NCI-H345 (cell line): ENCODE results near the gene STRA6.

Experiments
- DNase-seq: peaks from one replicate; lab custom pipeline; 2025; lab: John Stamatoyannopoulos, UW

STRA6 gene

GRCh38 chr15:74202452-74203401 lies at the start of gene STRA6:
Gene STRA6, minus strand, starts transcription at chr15:74202787. Its CDS starts 520 bp downstream, at chr15:74202267.
- DNase-seq: no peak

GRCh38 chr15:74252291-74252690 lies 49.7 kb upstream of the STRA6 start:
- DNase-seq: no peak

- DNase-seq: no peak
Measured at GRCh38 chr15:74251131-74251811, 48.7 kb upstream of the STRA6 start.

- no peak for DNase-seq
Measured at GRCh38 chr15:74250266-74250665, 47.7 kb upstream of the STRA6 start.

- DNase-seq: peak; percentile 87
Measured at GRCh38 chr15:74245342-74245931, 42.9 kb upstream of the STRA6 start.

GRCh38 chr15:74244822-74245341 lies 42.3 kb upstream of the STRA6 start:
- DNase-seq: no peak

GRCh38 chr15:74243431-74243830 lies 40.8 kb upstream of the STRA6 start:
- peak; percentile 30 for DNase-seq

- no peak for DNase-seq
Measured at GRCh38 chr15:74242441-74243185, 40.0 kb upstream of the STRA6 start.

GRCh38 chr15:74240897-74241614 lies 38.5 kb upstream of the STRA6 start:
- DNase-seq: no peak

GRCh38 chr15:74240002-74240568 lies 37.5 kb upstream of the STRA6 start:
- DNase-seq: peak; percentile 97

GRCh38 chr15:74239051-74239705 lies 36.6 kb upstream of the STRA6 start:
- DNase-seq: peak; percentile 43

GRCh38 chr15:74235962-74236361 lies 33.4 kb upstream of the STRA6 start, which contains the start of gene CCDC33:
Gene CCDC33, plus strand, starts transcription at chr15:74236326. Its CDS starts 394 bp downstream, at chr15:74236720.
- peak; percentile 82 for DNase-seq

- no peak for DNase-seq
Measured at GRCh38 chr15:74234598-74234875, 31.9 kb upstream of the STRA6 start.

- no peak for DNase-seq
Measured at GRCh38 chr15:74233851-74234597, 31.4 kb upstream of the STRA6 start.

- no peak for DNase-seq
Measured at GRCh38 chr15:74233373-74233772, 30.8 kb upstream of the STRA6 start.

- DNase-seq: no peak
Measured at GRCh38 chr15:74231475-74231874, 28.9 kb upstream of the STRA6 start.

GRCh38 chr15:74229686-74230085 lies 27.1 kb upstream of the STRA6 start:
- DNase-seq: no peak

GRCh38 chr15:74228723-74229081 lies 26.1 kb upstream of the STRA6 start:
- DNase-seq: peak; percentile 40

- DNase-seq: peak; percentile 68
Measured at GRCh38 chr15:74227968-74228722, 25.6 kb upstream of the STRA6 start.
